Activated CD8-positive, alpha-beta memory T cell treated with anti-CD3 and anti-CD28 coated beads, Interleukin-2, amount 50 U/mL, for 48 hours (primary cell): ENCODE measurements around the gene ERBB4.
"Not testable (repeated sequence)": the region's sequence is repeated elsewhere in the genome, so short reads cannot be mapped to it uniquely, and the experiment has no call there.

ENCODE experiments used
- DNase-seq: peaks from one replicate; pipeline ENCODE4 v3.0.0-alpha.2; 2020

The ERBB4 gene

GRCh38 chr2:212133337-212133736 is 405.3 kb downstream of the ERBB4 start:
- no peak for DNase-seq

GRCh38 chr2:212124598-212124997 is 414.0 kb downstream of the ERBB4 start:
- DNase-seq = no peak

GRCh38 chr2:212119591-212119990 is 419.0 kb downstream of the ERBB4 start:
- no peak for DNase-seq

GRCh38 chr2:212117926-212118325 is 420.7 kb downstream of the ERBB4 start:
- DNase-seq = no peak

GRCh38 chr2:212114489-212114888 is 424.1 kb downstream of the ERBB4 start:
- DNase-seq = no peak

GRCh38 chr2:212112401-212112800 is 426.2 kb downstream of the ERBB4 start:
- DNase-seq = no peak

GRCh38 chr2:212109792-212110680 is 428.6 kb downstream of the ERBB4 start:
- no peak for DNase-seq

GRCh38 chr2:212109217-212109616 is 429.4 kb downstream of the ERBB4 start:
- no peak for DNase-seq

GRCh38 chr2:212107989-212108388 is 430.6 kb downstream of the ERBB4 start:
- DNase-seq = no peak

- no peak for DNase-seq
Measured at GRCh38 chr2:212107014-212107413, 431.6 kb downstream of the ERBB4 start.

GRCh38 chr2:212106536-212106935 is 432.1 kb downstream of the ERBB4 start:
- not testable (repeated sequence) for DNase-seq

- DNase-seq = no peak
Measured at GRCh38 chr2:212099658-212100057, 438.9 kb downstream of the ERBB4 start.

GRCh38 chr2:212098966-212099365 is 439.6 kb downstream of the ERBB4 start:
- no peak for DNase-seq

GRCh38 chr2:212097001-212097400 is 441.6 kb downstream of the ERBB4 start:
- no peak for DNase-seq

GRCh38 chr2:212089873-212090272 is 448.7 kb downstream of the ERBB4 start:
- no peak for DNase-seq

GRCh38 chr2:212088353-212088752 is 450.2 kb downstream of the ERBB4 start:
- no peak for DNase-seq

- DNase-seq = no peak
Measured at GRCh38 chr2:212083492-212083891, 455.1 kb downstream of the ERBB4 start.

- no peak for DNase-seq
Measured at GRCh38 chr2:212078103-212078502, 460.5 kb downstream of the ERBB4 start.

- DNase-seq = no peak
Measured at GRCh38 chr2:212076456-212076855, 462.1 kb downstream of the ERBB4 start.

- no peak for DNase-seq
Measured at GRCh38 chr2:212073360-212073759, 465.2 kb downstream of the ERBB4 start.

GRCh38 chr2:212066546-212066945 is 472.1 kb downstream of the ERBB4 start:
- DNase-seq = no peak

- no peak for DNase-seq
Measured at GRCh38 chr2:212064318-212064717, 474.3 kb downstream of the ERBB4 start.

GRCh38 chr2:212052412-212053159 is 486.0 kb downstream of the ERBB4 start:
- no peak for DNase-seq

GRCh38 chr2:212050871-212051270 is 487.7 kb downstream of the ERBB4 start:
- no peak for DNase-seq
